Endothelial cell of umbilical vein (primary cell): ENCODE measurements around the gene DNAJC22.

Experiments used
- CTCF ChIP-seq, 2 donors: IDR thresholded peaks; 1 replicate in 1 of 2; 2 replicates in 1 of 2; pipeline ENCODE4 v1.5.1; 2011; ENCODE audit warnings: low read length in 2 of 2, mild to moderate bottlenecking in 2 of 2, moderate library complexity in 2 of 2, control low read depth in 1 of 2, inconsistent platforms in 1 of 2, low read depth in 1 of 2; ENCODE audit not compliant: insufficient read depth in 1 of 2; ENCODE audit errors: extremely low read depth in 1 of 2
- FOS ChIP-seq: IDR thresholded peaks from 2 replicates; pipeline ENCODE4 v1.6.1; 2011; ENCODE audit warnings: mild to moderate bottlenecking, low read length, moderate library complexity, borderline replicate concordance; ENCODE audit not compliant: insufficient read depth
- JUN ChIP-seq: IDR thresholded peaks from 2 replicates; pipeline ENCODE4 v1.6.1; 2011; ENCODE audit warnings: borderline replicate concordance, low read depth; ENCODE audit not compliant: insufficient read length, insufficient read depth
- MYC ChIP-seq: IDR thresholded peaks from one replicate; pipeline ENCODE4 v1.6.1; 2011; ENCODE audit warnings: mild to moderate bottlenecking, low read depth, low read length
- POLR2A ChIP-seq: IDR thresholded peaks from 2 replicates; pipeline ENCODE4 v1.6.1; 2012; ENCODE audit warnings: low read depth, mild to moderate bottlenecking, control low read depth, low read length
- TF ChIP-seq, protein P1 (sequence below): IDR thresholded peaks from 2 replicates; pipeline ENCODE4 v1.6.1; 2011; ENCODE audit not compliant: insufficient read depth, insufficient read length

DNA sequence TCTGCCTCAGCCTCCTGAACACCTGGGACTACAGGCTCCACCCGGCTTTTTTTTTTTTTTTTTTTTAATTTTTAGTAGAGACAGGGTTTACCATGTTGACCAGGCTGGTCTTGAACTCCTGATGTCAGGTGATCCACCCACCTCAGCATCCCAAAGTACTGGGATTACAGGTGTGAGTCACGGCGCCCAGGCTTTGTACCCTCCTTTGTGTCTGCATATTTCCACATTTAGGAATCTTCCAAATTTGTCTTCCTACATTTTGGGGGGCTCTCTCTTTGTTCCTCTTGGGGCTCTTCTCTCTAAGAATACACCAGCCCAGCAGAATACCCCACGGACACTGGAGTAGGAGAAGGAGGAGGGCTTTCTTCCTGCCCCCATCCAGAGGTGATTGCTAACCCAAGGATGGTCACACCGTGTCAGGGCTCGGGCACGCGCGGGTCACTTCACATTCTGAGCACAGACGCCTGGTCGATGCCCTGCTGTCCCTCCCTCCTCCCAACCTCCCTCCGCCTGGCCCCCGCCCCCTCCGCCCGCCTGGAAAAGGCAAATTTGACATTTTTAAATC, 2.1 kb upstream of the DNAJC22 start:
- TF ChIP-seq POLR2A (no peak), CTCF (IDR thresholded peaks at IDR 0.05; ENCODE audit: extremely low read depth in 1 of 2, insufficient read depth in 1 of 2, low read depth in 1 of 2, low read length in 2 of 2) (no peak), FOS (no peak), MYC (no peak), JUN (no peak)
- TF ChIP-seq, protein P1, sequence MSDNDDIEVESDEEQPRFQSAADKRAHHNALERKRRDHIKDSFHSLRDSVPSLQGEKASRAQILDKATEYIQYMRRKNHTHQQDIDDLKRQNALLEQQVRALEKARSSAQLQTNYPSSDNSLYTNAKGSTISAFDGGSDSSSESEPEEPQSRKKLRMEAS = no peak
